ENCODE data around the gene CHRNB1.
"Not testable (repeated sequence)": the region's sequence is repeated elsewhere in the genome, so short reads cannot be mapped to it uniquely, and the experiment has no call there.

CHRNB1 gene

GRCh38 chr17:7467498-7467897, 22.6 kb downstream of the CHRNB1 start:
- no peak for DNase-seq (ENCODE audit: low spot score)

GRCh38 chr17:7468290-7468689, 23.4 kb downstream of the CHRNB1 start:
- DNase-seq (ENCODE audit: low spot score) = no peak

GRCh38 chr17:7468804-7469389, 24.0 kb downstream of the CHRNB1 start:
- DNase-seq (ENCODE audit: low spot score) = no peak

- DNase-seq (ENCODE audit: low spot score) = not testable (repeated sequence)
Measured at GRCh38 chr17:7469843-7470242, 25.0 kb downstream of the CHRNB1 start.

- not testable (repeated sequence) for DNase-seq (ENCODE audit: low spot score)
Measured at GRCh38 chr17:7470457-7470973, 25.7 kb downstream of the CHRNB1 start.

GRCh38 chr17:7471729-7472128, 26.9 kb downstream of the CHRNB1 start:
- no peak for DNase-seq (ENCODE audit: low spot score)

- DNase-seq (ENCODE audit: low spot score) = not testable (repeated sequence)
Measured at GRCh38 chr17:7474767-7475166, 29.9 kb downstream of the CHRNB1 start.

- no peak for DNase-seq (ENCODE audit: low spot score)
Measured at GRCh38 chr17:7475764-7476422, 31.0 kb downstream of the CHRNB1 start.

GRCh38 chr17:7476494-7476893, 31.6 kb downstream of the CHRNB1 start:
- DNase-seq (ENCODE audit: low spot score) = peak; percentile 71

- DNase-seq (ENCODE audit: low spot score) = no peak
Measured at GRCh38 chr17:7476951-7477350, 32.1 kb downstream of the CHRNB1 start.

- peak; percentile 60 for DNase-seq (ENCODE audit: low spot score)
Measured at GRCh38 chr17:7477392-7478275, 32.8 kb downstream of the CHRNB1 start.

- peak; percentile 35 for DNase-seq (ENCODE audit: low spot score)
Measured at GRCh38 chr17:7478276-7479212, 33.7 kb downstream of the CHRNB1 start.

GRCh38 chr17:7479213-7480088, 34.6 kb downstream of the CHRNB1 start, which contains the start of gene ZBTB4:
Gene ZBTB4 (minus strand): TSS chr17:7479631. CDS start chr17:7466801, 12,830 bp downstream.
- DNase-seq (ENCODE audit: low spot score) = peak; percentile 60

GRCh38 chr17:7480089-7480384, 35.2 kb downstream of the CHRNB1 start:
- no peak for DNase-seq (ENCODE audit: low spot score)

- DNase-seq (ENCODE audit: low spot score) = not testable (repeated sequence)
Measured at GRCh38 chr17:7481275-7481674, 36.4 kb downstream of the CHRNB1 start, which contains the start of gene SLC35G6. Gene SLC35G6 (plus strand): TSS chr17:7481446. CDS start chr17:7481517, 71 bp downstream.

- not testable (repeated sequence) for DNase-seq (ENCODE audit: low spot score)
Measured at GRCh38 chr17:7481842-7482741, 37.2 kb downstream of the CHRNB1 start.

- not testable (repeated sequence) for DNase-seq (ENCODE audit: low spot score)
Measured at GRCh38 chr17:7482742-7483088, 37.9 kb downstream of the CHRNB1 start.

- DNase-seq (ENCODE audit: low spot score) = peak; percentile 93
Measured at GRCh38 chr17:7483255-7484066, 38.6 kb downstream of the CHRNB1 start.

Measured in kidney tubule cell (primary cell).